Measurements from ENCODE around the gene TSPAN12.

The TSPAN12 gene

DNA sequence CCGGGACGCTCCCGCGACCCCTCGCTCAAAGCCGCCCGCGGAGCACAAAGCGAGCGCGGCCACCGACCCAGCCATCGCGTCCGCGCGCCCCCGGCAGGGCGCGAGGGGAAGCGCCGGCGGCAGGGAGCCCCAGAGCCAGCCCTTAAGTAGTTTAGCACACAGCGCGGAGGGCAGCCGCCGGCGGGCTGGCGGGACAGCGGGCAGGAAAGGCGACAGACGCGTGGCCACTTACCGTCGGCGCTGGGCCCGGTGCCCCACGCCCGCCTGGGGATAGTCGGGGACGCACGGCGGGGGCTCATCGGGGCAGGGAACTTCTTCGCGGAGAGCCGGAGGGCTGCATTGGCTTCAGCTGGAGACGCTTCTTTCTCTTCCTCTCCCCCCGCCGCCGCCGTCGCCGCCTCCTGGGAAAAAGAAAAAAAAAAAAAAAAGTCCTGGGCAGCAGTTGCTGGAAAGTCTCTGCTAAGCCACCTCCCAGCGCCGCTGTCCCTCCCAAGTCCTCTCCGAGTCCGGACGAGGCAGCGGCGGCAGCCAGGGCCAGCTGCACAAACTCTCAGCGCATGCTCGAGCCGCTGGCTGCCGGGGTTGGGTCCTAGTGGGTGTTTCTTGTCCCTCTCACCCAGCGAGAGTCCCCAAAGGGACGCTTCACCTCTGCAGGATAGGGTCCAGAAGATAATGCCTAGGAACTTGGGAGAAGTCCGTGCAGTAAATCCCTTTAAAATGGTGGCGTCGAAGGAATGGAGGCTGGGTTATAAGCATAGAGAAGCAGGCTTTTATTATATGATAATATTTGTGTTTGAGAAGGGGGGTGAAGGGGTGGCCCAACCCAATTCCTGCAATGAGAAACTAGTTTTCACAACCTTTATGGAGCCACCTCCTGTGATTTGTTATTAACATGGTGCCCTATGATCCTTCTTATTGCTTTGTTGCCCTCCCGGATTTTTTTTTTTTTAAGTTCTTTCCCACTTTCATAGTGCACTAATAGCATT lies at the start of gene TSPAN12 (continued):
- no peak for TF ChIP-seq ZNF624 (tag by site-specific recombination; IDR thresholded peaks at IDR 0.05)
- TF ChIP-seq, protein P1, sequence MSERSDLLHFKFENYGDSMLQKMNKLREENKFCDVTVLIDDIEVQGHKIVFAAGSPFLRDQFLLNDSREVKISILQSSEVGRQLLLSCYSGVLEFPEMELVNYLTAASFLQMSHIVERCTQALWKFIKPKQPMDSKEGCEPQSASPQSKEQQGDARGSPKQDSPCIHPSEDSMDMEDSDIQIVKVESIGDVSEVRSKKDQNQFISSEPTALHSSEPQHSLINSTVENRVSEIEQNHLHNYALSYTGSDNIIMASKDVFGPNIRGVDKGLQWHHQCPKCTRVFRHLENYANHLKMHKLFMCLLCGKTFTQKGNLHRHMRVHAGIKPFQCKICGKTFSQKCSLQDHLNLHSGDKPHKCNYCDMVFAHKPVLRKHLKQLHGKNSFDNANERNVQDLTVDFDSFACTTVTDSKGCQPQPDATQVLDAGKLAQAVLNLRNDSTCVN (tag by site-specific recombination; optimal IDR thresholded peaks at IDR 0.05) = peak; percentile 88
- TF ChIP-seq GFI1B (tag by site-specific recombination; IDR thresholded peaks at IDR 0.05) = peak; percentile 58; the same call in 1 of the 2 replicates
- no peak for TF ChIP-seq ZNF404 (tag by site-specific recombination; IDR thresholded peaks at IDR 0.05)
- peak; percentile 55; the same call in 1 of the 2 replicates for TF ChIP-seq OSR2 (tag by site-specific recombination; IDR thresholded peaks at IDR 0.05)
- TF ChIP-seq, protein P2, sequence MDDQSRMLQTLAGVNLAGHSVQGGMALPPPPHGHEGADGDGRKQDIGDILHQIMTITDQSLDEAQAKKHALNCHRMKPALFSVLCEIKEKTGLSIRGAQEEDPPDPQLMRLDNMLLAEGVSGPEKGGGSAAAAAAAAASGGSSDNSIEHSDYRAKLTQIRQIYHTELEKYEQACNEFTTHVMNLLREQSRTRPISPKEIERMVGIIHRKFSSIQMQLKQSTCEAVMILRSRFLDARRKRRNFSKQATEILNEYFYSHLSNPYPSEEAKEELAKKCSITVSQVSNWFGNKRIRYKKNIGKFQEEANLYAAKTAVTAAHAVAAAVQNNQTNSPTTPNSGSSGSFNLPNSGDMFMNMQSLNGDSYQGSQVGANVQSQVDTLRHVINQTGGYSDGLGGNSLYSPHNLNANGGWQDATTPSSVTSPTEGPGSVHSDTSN (CRISPR knock-in tag; IDR thresholded peaks at IDR 0.05) = no peak
- TF ChIP-seq, protein P3, sequence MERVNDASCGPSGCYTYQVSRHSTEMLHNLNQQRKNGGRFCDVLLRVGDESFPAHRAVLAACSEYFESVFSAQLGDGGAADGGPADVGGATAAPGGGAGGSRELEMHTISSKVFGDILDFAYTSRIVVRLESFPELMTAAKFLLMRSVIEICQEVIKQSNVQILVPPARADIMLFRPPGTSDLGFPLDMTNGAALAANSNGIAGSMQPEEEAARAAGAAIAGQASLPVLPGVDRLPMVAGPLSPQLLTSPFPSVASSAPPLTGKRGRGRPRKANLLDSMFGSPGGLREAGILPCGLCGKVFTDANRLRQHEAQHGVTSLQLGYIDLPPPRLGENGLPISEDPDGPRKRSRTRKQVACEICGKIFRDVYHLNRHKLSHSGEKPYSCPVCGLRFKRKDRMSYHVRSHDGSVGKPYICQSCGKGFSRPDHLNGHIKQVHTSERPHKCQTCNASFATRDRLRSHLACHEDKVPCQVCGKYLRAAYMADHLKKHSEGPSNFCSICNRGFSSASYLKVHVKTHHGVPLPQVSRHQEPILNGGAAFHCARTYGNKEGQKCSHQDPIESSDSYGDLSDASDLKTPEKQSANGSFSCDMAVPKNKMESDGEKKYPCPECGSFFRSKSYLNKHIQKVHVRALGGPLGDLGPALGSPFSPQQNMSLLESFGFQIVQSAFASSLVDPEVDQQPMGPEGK (tag by site-specific recombination; IDR thresholded peaks at IDR 0.05) = peak; percentile 70; the same call in 1 of the 2 replicates
- no peak for TF ChIP-seq RBAK (tag by site-specific recombination; IDR thresholded peaks at IDR 0.05)
- peak; percentile 39; the same call in 1 of the 2 replicates for TF ChIP-seq ZNF629 (tag by site-specific recombination; IDR thresholded peaks at IDR 0.05)
- no peak for TF ChIP-seq ZNF214 (tag by site-specific recombination; IDR thresholded peaks at IDR 0.05; ENCODE audit: borderline replicate concordance)
- TF ChIP-seq ZNF521 (tag by site-specific recombination; IDR thresholded peaks at IDR 0.05) = no peak
- peak; percentile 93 for TF ChIP-seq ZNF10 (tag by site-specific recombination; IDR thresholded peaks at IDR 0.05)
- no peak for TF ChIP-seq HOXA7 (CRISPR knock-in tag; IDR thresholded peaks at IDR 0.05; ENCODE audit: borderline replicate concordance)
- no peak for TF ChIP-seq ZNF658 (tag by site-specific recombination; IDR thresholded peaks at IDR 0.05)
- TF ChIP-seq IKZF3 (tag by site-specific recombination; IDR thresholded peaks at IDR 0.05) = peak; percentile 73
- peak; percentile 89 for TF ChIP-seq ZSCAN30 (tag by site-specific recombination; IDR thresholded peaks at IDR 0.05)
- TF ChIP-seq, protein P4, sequence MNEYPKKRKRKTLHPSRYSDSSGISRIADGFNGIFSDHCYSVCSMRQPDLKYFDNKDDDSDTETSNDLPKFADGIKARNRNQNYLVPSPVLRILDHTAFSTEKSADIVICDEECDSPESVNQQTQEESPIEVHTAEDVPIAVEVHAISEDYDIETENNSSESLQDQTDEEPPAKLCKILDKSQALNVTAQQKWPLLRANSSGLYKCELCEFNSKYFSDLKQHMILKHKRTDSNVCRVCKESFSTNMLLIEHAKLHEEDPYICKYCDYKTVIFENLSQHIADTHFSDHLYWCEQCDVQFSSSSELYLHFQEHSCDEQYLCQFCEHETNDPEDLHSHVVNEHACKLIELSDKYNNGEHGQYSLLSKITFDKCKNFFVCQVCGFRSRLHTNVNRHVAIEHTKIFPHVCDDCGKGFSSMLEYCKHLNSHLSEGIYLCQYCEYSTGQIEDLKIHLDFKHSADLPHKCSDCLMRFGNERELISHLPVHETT (tag by site-specific recombination; IDR thresholded peaks at IDR 0.05) = peak; percentile 39; the same call in 1 of the 2 replicates
- TF ChIP-seq ZNF138 (tag by site-specific recombination; IDR thresholded peaks at IDR 0.05; ENCODE audit: borderline replicate concordance) = no peak
- TF ChIP-seq ZNF514 (tag by site-specific recombination; IDR thresholded peaks at IDR 0.05) = no peak
- 0 out of 2 replicates have a peak, but pooled peaks have one; percentile 27 for TF ChIP-seq ZNF76 (tag by site-specific recombination; IDR thresholded peaks at IDR 0.05; ENCODE audit: borderline replicate concordance, low read depth)
- no peak for TF ChIP-seq EGR2 (tag by site-specific recombination; IDR thresholded peaks at IDR 0.05; ENCODE audit: low read depth)
- TF ChIP-seq, protein P5, sequence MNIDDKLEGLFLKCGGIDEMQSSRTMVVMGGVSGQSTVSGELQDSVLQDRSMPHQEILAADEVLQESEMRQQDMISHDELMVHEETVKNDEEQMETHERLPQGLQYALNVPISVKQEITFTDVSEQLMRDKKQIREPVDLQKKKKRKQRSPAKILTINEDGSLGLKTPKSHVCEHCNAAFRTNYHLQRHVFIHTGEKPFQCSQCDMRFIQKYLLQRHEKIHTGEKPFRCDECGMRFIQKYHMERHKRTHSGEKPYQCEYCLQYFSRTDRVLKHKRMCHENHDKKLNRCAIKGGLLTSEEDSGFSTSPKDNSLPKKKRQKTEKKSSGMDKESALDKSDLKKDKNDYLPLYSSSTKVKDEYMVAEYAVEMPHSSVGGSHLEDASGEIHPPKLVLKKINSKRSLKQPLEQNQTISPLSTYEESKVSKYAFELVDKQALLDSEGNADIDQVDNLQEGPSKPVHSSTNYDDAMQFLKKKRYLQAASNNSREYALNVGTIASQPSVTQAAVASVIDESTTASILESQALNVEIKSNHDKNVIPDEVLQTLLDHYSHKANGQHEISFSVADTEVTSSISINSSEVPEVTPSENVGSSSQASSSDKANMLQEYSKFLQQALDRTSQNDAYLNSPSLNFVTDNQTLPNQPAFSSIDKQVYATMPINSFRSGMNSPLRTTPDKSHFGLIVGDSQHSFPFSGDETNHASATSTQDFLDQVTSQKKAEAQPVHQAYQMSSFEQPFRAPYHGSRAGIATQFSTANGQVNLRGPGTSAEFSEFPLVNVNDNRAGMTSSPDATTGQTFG (tag by site-specific recombination; IDR thresholded peaks at IDR 0.05; ENCODE audit: borderline replicate concordance) = no peak
- no peak for TF ChIP-seq ZFHX2 (tag by site-specific recombination; conservative IDR thresholded peaks at IDR 0.05)
- TF ChIP-seq ZNF292 (tag by site-specific recombination; IDR thresholded peaks at IDR 0.05; ENCODE audit: borderline replicate concordance, low read depth) = no peak
- no peak for TF ChIP-seq ZBTB1 (tag by site-specific recombination; IDR thresholded peaks at IDR 0.05)
- peak; percentile 97 for TF ChIP-seq ZNF335 (tag by site-specific recombination; conservative IDR thresholded peaks at IDR 0.05)
- TF ChIP-seq ZNF175 (tag by site-specific recombination; IDR thresholded peaks at IDR 0.05) = no peak
- TF ChIP-seq ZFP69B (tag by site-specific recombination; IDR thresholded peaks at IDR 0.05) = no peak
- no peak for TF ChIP-seq ZNF791 (tag by site-specific recombination; IDR thresholded peaks at IDR 0.05)
- TF ChIP-seq ZNF174 (tag by site-specific recombination; IDR thresholded peaks at IDR 0.05) = no peak

Measured in HEK293 (cell line).